ENCODE results near the gene RAB3C.

RAB3C gene

GRCh38 chr5:58871648-58872242, 288.9 kb downstream of the RAB3C start:
- H3K4me3 ChIP-seq (ENCODE audit: low read depth, low read length) = no peak overlapping the region

GRCh38 chr5:58872670-58873273, 289.9 kb downstream of the RAB3C start:
- H3K4me3 ChIP-seq (ENCODE audit: low read depth, low read length) = no peak overlapping the region

- no peak overlapping the region for H3K4me3 ChIP-seq (ENCODE audit: low read depth, low read length)
Measured at GRCh38 chr5:58875599-58875998, 292.7 kb downstream of the RAB3C start.

GRCh38 chr5:58885260-58885659, 302.4 kb downstream of the RAB3C start:
- H3K4me3 ChIP-seq (ENCODE audit: low read depth, low read length) = no peak overlapping the region

GRCh38 chr5:58886315-58887207, 303.7 kb downstream of the RAB3C start:
- no peak overlapping the region for H3K4me3 ChIP-seq (ENCODE audit: low read depth, low read length)

- H3K4me3 ChIP-seq (ENCODE audit: low read depth, low read length) = no peak overlapping the region
Measured at GRCh38 chr5:58887311-58887710, 304.4 kb downstream of the RAB3C start.

GRCh38 chr5:58887721-58888409, 305.0 kb downstream of the RAB3C start:
- no peak overlapping the region for H3K4me3 ChIP-seq (ENCODE audit: low read depth, low read length)

- H3K4me3 ChIP-seq (ENCODE audit: low read depth, low read length) = no peak overlapping the region
Measured at GRCh38 chr5:58890265-58890664, 307.4 kb downstream of the RAB3C start.

GRCh38 chr5:58890701-58891085, 307.8 kb downstream of the RAB3C start:
- no peak overlapping the region for H3K4me3 ChIP-seq (ENCODE audit: low read depth, low read length)

- H3K4me3 ChIP-seq (ENCODE audit: low read depth, low read length) = no peak overlapping the region
Measured at GRCh38 chr5:58891086-58891970, 308.5 kb downstream of the RAB3C start.

- no peak overlapping the region for H3K4me3 ChIP-seq (ENCODE audit: low read depth, low read length)
Measured at GRCh38 chr5:58891971-58892343, 309.1 kb downstream of the RAB3C start.

- no peak overlapping the region for H3K4me3 ChIP-seq (ENCODE audit: low read depth, low read length)
Measured at GRCh38 chr5:58893551-58893950, 310.7 kb downstream of the RAB3C start.

GRCh38 chr5:58898006-58898405, 315.1 kb downstream of the RAB3C start:
- no peak overlapping the region for H3K4me3 ChIP-seq (ENCODE audit: low read depth, low read length)

GRCh38 chr5:58898538-58898937, 315.7 kb downstream of the RAB3C start:
- no peak overlapping the region for H3K4me3 ChIP-seq (ENCODE audit: low read depth, low read length)

GRCh38 chr5:58901271-58901670, 318.4 kb downstream of the RAB3C start:
- H3K4me3 ChIP-seq (ENCODE audit: low read depth, low read length) = no peak overlapping the region

- H3K4me3 ChIP-seq (ENCODE audit: low read depth, low read length) = no peak overlapping the region
Measured at GRCh38 chr5:58902305-58902704, 319.4 kb downstream of the RAB3C start.

- H3K4me3 ChIP-seq (ENCODE audit: low read depth, low read length) = no peak overlapping the region
Measured at GRCh38 chr5:58902765-58903164, 319.9 kb downstream of the RAB3C start.

- H3K4me3 ChIP-seq (ENCODE audit: low read depth, low read length) = no peak overlapping the region
Measured at GRCh38 chr5:58904737-58905136, 321.9 kb downstream of the RAB3C start.

GRCh38 chr5:58905944-58906343, 323.1 kb downstream of the RAB3C start:
- H3K4me3 ChIP-seq (ENCODE audit: low read depth, low read length) = no peak overlapping the region

All from iPS-11a (cell line).